Omental fat pad (tissue), 4 donors: Measurements from ENCODE around the gene FOCAD. TPM values are rescaled to one million over a fixed set of nuclear protein-coding genes. Genes with fewer than 3 reads are reported as not detected.

Experiments used
- ATAC-seq: fragments of 150-250 bp; one replicate; pipeline ENCODE4 v1.9.1; 2016; ENCODE audit warnings: mild to moderate bottlenecking, moderate library complexity; ENCODE audit not compliant: low FRiP score
- DNase-seq: peaks from one replicate; pipeline ENCODE4 v3.0.0-alpha.2; 2019; ENCODE audit warnings: low spot score
- total RNA-seq, 4 donors: library from RNA; depleted of rRNA; stranded (reverse); fragments of >200 nt; gene quantifications; one replicate each; pipeline ENCODE4 v1.1.0, GENCODE V29; 2016
- TF ChIP-seq, protein P1 (sequence below), 3 donors: fragments of 450-650 bp; IDR thresholded peaks; one replicate each; pipeline ENCODE4 v1.5.1; 2016 to 2017; ENCODE audit warnings: antibody characterized with exemption in 3 of 3, mild to moderate bottlenecking in 3 of 3, moderate library complexity in 2 of 3

Gene FOCAD
- total RNA-seq, 4 donors from 2014 or later: 19.1 to 57.4 (median 30.9) TPM

DNA sequence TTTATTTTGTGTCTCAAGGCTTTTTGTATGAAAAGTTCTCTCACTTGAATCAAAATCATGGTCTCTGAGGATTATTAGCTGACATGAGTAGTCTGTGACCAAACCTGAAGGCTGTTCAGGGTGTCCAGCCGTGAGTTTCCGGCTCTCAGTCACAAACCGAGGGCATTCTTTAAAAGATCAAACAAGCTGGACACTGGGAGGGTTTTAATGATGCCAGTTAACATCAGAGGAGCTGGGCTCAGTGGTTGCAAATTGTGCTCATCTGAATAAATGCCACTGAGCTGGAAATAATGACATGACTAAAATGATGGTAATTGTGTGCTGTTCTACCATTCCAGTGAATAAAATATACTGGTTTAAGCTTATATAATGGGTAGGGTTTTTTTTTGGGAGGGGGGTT, 153.1 kb downstream of the FOCAD start:
- TF ChIP-seq, protein P1, sequence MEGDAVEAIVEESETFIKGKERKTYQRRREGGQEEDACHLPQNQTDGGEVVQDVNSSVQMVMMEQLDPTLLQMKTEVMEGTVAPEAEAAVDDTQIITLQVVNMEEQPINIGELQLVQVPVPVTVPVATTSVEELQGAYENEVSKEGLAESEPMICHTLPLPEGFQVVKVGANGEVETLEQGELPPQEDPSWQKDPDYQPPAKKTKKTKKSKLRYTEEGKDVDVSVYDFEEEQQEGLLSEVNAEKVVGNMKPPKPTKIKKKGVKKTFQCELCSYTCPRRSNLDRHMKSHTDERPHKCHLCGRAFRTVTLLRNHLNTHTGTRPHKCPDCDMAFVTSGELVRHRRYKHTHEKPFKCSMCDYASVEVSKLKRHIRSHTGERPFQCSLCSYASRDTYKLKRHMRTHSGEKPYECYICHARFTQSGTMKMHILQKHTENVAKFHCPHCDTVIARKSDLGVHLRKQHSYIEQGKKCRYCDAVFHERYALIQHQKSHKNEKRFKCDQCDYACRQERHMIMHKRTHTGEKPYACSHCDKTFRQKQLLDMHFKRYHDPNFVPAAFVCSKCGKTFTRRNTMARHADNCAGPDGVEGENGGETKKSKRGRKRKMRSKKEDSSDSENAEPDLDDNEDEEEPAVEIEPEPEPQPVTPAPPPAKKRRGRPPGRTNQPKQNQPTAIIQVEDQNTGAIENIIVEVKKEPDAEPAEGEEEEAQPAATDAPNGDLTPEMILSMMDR (IDR thresholded peaks at IDR 0.05): no peak
- ATAC-seq (no peak), DNase-seq (no peak)

DNA sequence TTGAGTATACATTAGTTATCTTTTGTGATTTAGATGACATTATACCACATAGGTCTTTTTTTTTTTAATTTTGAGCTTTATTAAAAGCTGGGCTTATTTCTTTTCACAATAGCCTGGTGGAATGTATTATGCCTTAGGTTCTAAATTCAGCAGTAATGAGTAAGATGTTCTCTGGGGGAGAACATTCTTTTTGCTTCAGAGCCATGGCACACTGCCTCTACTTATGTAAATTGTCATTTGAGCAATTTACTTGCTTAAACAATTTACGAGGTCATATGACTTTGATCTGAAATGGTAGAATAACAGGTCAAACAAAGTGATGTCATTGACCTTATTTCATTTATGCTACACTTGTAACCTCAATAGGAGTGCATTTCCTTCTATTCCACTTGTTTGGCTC, 154.2 kb downstream of the FOCAD start:
- ATAC-seq: no peak
- DNase-seq: no peak
- TF ChIP-seq, protein P1 (IDR thresholded peaks at IDR 0.05): no peak

DNA sequence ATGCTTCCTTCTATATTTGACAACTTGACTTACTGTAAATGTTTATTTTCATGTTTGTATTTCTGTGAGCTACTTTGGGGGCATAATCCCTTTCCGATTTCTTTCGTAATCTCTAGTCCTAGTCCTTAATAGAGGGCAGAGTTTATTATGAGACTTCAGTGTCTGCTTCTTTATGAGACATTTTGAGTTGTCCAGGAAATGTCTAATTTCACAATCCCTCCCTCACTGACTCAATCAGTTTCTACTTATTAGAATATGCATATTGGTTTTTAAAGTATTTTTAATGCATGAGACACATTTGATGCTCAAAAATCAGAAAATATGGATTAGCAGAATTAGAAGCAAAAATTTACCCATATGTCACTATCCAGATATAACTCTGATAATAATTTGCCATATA, 160.9 kb downstream of the FOCAD start:
- TF ChIP-seq, protein P1 (IDR thresholded peaks at IDR 0.05): no peak
- DNase-seq (no peak), ATAC-seq (no peak)

DNA sequence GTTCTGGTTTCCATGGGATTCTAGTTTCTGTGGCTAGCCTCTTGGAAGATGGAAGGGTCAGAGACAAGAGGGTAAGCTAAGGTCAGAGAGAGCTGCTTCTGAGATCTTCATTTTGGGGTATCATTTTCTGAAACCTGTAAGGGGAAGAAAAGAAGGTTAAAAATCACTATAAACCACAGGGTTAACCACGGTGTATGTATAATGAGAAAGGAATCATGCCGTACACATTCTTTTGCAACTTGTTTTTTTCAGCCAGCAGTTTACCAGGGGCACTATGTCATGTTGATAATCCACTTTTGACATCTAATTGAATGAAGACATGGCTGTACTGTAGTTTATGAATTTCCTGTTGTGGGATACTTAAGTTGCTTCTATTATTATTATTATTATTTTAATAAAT, 164.4 kb downstream of the FOCAD start:
- DNase-seq (no peak), ATAC-seq (no peak)
- TF ChIP-seq, protein P1 (IDR thresholded peaks at IDR 0.05): no peak

DNA sequence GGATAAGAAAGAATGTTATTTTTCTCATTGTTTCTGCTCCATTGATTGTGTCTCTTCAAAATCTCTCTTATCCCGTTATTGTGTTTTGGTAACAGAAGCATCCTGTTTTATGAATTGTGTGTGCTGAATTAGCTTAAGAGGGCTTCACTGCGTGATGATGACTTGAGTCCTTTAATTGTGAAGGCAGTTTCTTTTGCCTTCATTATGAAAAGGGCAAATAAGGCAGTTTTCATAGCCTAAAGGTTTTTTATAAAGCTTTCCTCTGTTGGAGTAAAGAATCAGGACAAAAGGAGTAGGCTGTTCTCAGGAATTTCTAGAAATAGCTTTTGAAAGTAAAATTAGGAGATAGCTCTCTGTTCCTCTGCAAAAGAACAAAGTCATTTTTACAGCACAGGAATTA, 169.8 kb downstream of the FOCAD start:
- TF ChIP-seq, protein P1 (IDR thresholded peaks at IDR 0.05): no peak
- no peak for ATAC-seq
- no peak for DNase-seq

DNA sequence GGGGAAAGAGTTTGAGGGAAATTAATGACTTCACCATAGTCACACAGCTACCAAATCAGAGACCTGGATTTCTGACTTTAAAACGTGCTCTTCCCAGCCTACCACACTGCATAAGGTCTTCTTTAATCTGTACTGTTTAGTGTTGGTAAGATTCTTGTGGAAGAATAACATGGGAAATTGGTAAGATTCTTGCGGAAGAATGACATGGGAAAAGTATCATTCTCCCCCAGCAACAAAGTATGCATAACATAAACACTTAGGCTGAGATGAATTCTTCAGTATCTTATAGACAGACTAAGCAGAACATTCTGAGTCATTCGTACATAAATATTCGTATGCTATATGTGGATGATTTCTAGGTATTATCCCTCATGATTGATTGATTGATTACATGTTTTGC, 170.4 kb downstream of the FOCAD start:
- ATAC-seq (no peak), DNase-seq (no peak)
- TF ChIP-seq, protein P1 (IDR thresholded peaks at IDR 0.05): no peak

DNA sequence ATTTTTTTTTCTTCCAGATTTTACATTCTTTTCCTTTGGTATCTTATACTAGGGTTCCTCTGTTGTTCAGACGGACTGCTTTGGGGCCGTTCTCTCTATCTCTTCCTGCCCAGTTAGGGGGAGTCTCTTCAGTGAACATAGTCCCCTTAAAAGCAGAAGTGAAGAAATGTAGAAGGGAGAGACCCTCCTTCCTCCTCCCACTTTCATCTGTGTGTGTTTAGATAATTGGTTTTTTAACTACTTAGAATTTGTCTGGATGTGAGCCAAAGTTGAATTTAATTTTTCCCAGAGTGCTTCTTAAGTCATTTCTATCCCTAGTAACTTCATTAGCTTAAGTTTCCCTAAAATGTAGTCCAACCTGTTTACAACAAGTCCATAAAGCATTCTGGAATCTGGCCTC, 179.9 kb downstream of the FOCAD start:
- TF ChIP-seq, protein P1 (IDR thresholded peaks at IDR 0.05): no peak
- DNase-seq: no peak
- ATAC-seq: no peak
